Stimulated activated naive CD8-positive, alpha-beta T cell treated with anti-CD3 and anti-CD28 coated beads, Interleukin-15, Interleukin-2, amounts not matched to agents 100 ng/mL and 50 ng/mL, for 24 hours (primary cell): Measurements from ENCODE around the gene MAB21L2.

Experiments
- H3K27ac Mint-ChIP-seq: one replicate; pipeline ENCODE4 v1.8.0; 2021; ENCODE audit warnings: mild to moderate bottlenecking, mixed read lengths
- H3K27me3 Mint-ChIP-seq: one replicate; pipeline ENCODE4 v1.8.0; 2021; ENCODE audit warnings: mixed read lengths
- H3K36me3 Mint-ChIP-seq: one replicate; pipeline ENCODE4 v1.8.0; 2021; ENCODE audit warnings: low read depth, mixed read lengths
- H3K4me1 Mint-ChIP-seq: one replicate; pipeline ENCODE4 v1.8.0; 2021; ENCODE audit warnings: low read depth, mixed read lengths
- H3K4me3 Mint-ChIP-seq: one replicate; pipeline ENCODE4 v1.8.0; 2021; ENCODE audit warnings: mild to moderate bottlenecking, mixed read lengths
- H3K9me3 Mint-ChIP-seq: one replicate; pipeline ENCODE4 v1.8.0; 2021; ENCODE audit warnings: mixed read lengths

MAB21L2 gene

GRCh38 chr4:150583287-150584110, 1.5 kb downstream of the MAB21L2 start:
- H3K9me3 Mint-ChIP-seq = peaks cover 7% of the 10 kb centered on the region
- no peaks in the 10 kb centered on the region for H3K27me3 Mint-ChIP-seq
- peaks cover 83% of the 10 kb centered on the region for H3K36me3 Mint-ChIP-seq
- no peaks in the 10 kb centered on the region for H3K4me1 Mint-ChIP-seq
- no peak overlapping the region for H3K4me3 Mint-ChIP-seq
- no peak overlapping the region for H3K27ac Mint-ChIP-seq

- H3K4me3 Mint-ChIP-seq = no peak overlapping the region
- no peaks in the 10 kb centered on the region for H3K27me3 Mint-ChIP-seq
- H3K27ac Mint-ChIP-seq = no peak overlapping the region
- H3K4me1 Mint-ChIP-seq = no peaks in the 10 kb centered on the region
- H3K36me3 Mint-ChIP-seq = peaks cover 78% of the 10 kb centered on the region
- H3K9me3 Mint-ChIP-seq = peaks cover 7% of the 10 kb centered on the region
Measured at GRCh38 chr4:150584111-150584915, 2.4 kb downstream of the MAB21L2 start.

GRCh38 chr4:150585611-150586010, 3.7 kb downstream of the MAB21L2 start:
- H3K4me3 Mint-ChIP-seq = no peak overlapping the region
- no peaks in the 10 kb centered on the region for H3K27me3 Mint-ChIP-seq
- peaks cover under 1% of the 10 kb centered on the region for H3K9me3 Mint-ChIP-seq
- peaks cover 77% of the 10 kb centered on the region for H3K36me3 Mint-ChIP-seq
- H3K4me1 Mint-ChIP-seq = no peaks in the 10 kb centered on the region
- no peak overlapping the region for H3K27ac Mint-ChIP-seq

GRCh38 chr4:150586162-150586810, 4.3 kb downstream of the MAB21L2 start:
- Mint-ChIP-seq H3K4me3 (no peak overlapping the region), H3K9me3 (no peaks in the 10 kb centered on the region), H3K36me3 (peaks cover 74% of the 10 kb centered on the region), H3K4me1 (no peaks in the 10 kb centered on the region), H3K27me3 (no peaks in the 10 kb centered on the region), H3K27ac (no peak overlapping the region)

- Mint-ChIP-seq H3K4me1 (no peaks in the 10 kb centered on the region), H3K9me3 (no peaks in the 10 kb centered on the region), H3K27me3 (no peaks in the 10 kb centered on the region), H3K27ac (no peak overlapping the region), H3K4me3 (no peak overlapping the region), H3K36me3 (peaks cover 54% of the 10 kb centered on the region)
Measured at GRCh38 chr4:150588316-150588715, 6.4 kb downstream of the MAB21L2 start.

GRCh38 chr4:150589157-150589556, 7.2 kb downstream of the MAB21L2 start:
- peaks cover 45% of the 10 kb centered on the region for H3K36me3 Mint-ChIP-seq
- H3K4me1 Mint-ChIP-seq = no peaks in the 10 kb centered on the region
- no peaks in the 10 kb centered on the region for H3K9me3 Mint-ChIP-seq
- H3K4me3 Mint-ChIP-seq = no peak overlapping the region
- H3K27ac Mint-ChIP-seq = no peak overlapping the region
- H3K27me3 Mint-ChIP-seq = no peaks in the 10 kb centered on the region

GRCh38 chr4:150590631-150591030, 8.7 kb downstream of the MAB21L2 start:
- H3K27me3 Mint-ChIP-seq = no peaks in the 10 kb centered on the region
- H3K36me3 Mint-ChIP-seq = peaks cover 34% of the 10 kb centered on the region
- no peaks in the 10 kb centered on the region for H3K9me3 Mint-ChIP-seq
- no peaks in the 10 kb centered on the region for H3K4me1 Mint-ChIP-seq
- no peak overlapping the region for H3K27ac Mint-ChIP-seq
- no peak overlapping the region for H3K4me3 Mint-ChIP-seq

GRCh38 chr4:150591406-150591805, 9.5 kb downstream of the MAB21L2 start:
- no peaks in the 10 kb centered on the region for H3K9me3 Mint-ChIP-seq
- no peak overlapping the region for H3K4me3 Mint-ChIP-seq
- no peaks in the 10 kb centered on the region for H3K4me1 Mint-ChIP-seq
- no peaks in the 10 kb centered on the region for H3K27me3 Mint-ChIP-seq
- H3K36me3 Mint-ChIP-seq = peaks cover 28% of the 10 kb centered on the region
- H3K27ac Mint-ChIP-seq = no peak overlapping the region

- Mint-ChIP-seq H3K27ac (no peak overlapping the region), H3K9me3 (no peaks in the 10 kb centered on the region), H3K4me1 (no peaks in the 10 kb centered on the region), H3K36me3 (peaks cover 24% of the 10 kb centered on the region), H3K27me3 (no peaks in the 10 kb centered on the region), H3K4me3 (no peak overlapping the region)
Measured at GRCh38 chr4:150591904-150592303, 10.0 kb downstream of the MAB21L2 start.

- Mint-ChIP-seq H3K4me1 (no peaks in the 10 kb centered on the region), H3K4me3 (no peak overlapping the region), H3K27me3 (no peaks in the 10 kb centered on the region), H3K36me3 (peaks cover 24% of the 10 kb centered on the region), H3K9me3 (no peaks in the 10 kb centered on the region), H3K27ac (no peak overlapping the region)
Measured at GRCh38 chr4:150593996-150594395, 12.0 kb downstream of the MAB21L2 start.

GRCh38 chr4:150598909-150599308, 17.0 kb downstream of the MAB21L2 start:
- H3K4me3 Mint-ChIP-seq = no peak overlapping the region
- H3K36me3 Mint-ChIP-seq = peaks cover 16% of the 10 kb centered on the region

GRCh38 chr4:150599547-150599946, 17.6 kb downstream of the MAB21L2 start:
- H3K9me3 Mint-ChIP-seq = no peaks in the 10 kb centered on the region
- no peaks in the 10 kb centered on the region for H3K27me3 Mint-ChIP-seq
- peaks cover 16% of the 10 kb centered on the region for H3K36me3 Mint-ChIP-seq
- H3K4me3 Mint-ChIP-seq = no peak overlapping the region
- H3K4me1 Mint-ChIP-seq = no peaks in the 10 kb centered on the region
- H3K27ac Mint-ChIP-seq = no peak overlapping the region

More at GRCh38 chr4:150598909-150599308, 17.0 kb downstream of the MAB21L2 start:
- Mint-ChIP-seq H3K4me1 (no peaks in the 10 kb centered on the region), H3K27me3 (no peaks in the 10 kb centered on the region), H3K9me3 (no peaks in the 10 kb centered on the region), H3K27ac (no peak overlapping the region)

GRCh38 chr4:150600812-150601445, 19.0 kb downstream of the MAB21L2 start:
- Mint-ChIP-seq H3K4me3 (no peak overlapping the region), H3K4me1 (no peaks in the 10 kb centered on the region), H3K27me3 (no peaks in the 10 kb centered on the region)

GRCh38 chr4:150609131-150609530, 27.2 kb downstream of the MAB21L2 start:
- Mint-ChIP-seq H3K27me3 (no peaks in the 10 kb centered on the region), H3K9me3 (no peaks in the 10 kb centered on the region), H3K4me3 (no peak overlapping the region), H3K4me1 (no peaks in the 10 kb centered on the region), H3K27ac (no peak overlapping the region), H3K36me3 (peaks cover 19% of the 10 kb centered on the region)

More at GRCh38 chr4:150600812-150601445, 19.0 kb downstream of the MAB21L2 start:
- Mint-ChIP-seq H3K36me3 (peaks cover 16% of the 10 kb centered on the region), H3K27ac (no peak overlapping the region), H3K9me3 (no peaks in the 10 kb centered on the region)
